Left forelimb (tissue), 1 donor: ENCODE measurements around the gene SYNGR3.

Experiments
- DNase-seq: peaks from one replicate; pipeline ENCODE4 v3.0.0-alpha.2; 2018; ENCODE audit warnings: low spot score

Gene SYNGR3

DNA sequence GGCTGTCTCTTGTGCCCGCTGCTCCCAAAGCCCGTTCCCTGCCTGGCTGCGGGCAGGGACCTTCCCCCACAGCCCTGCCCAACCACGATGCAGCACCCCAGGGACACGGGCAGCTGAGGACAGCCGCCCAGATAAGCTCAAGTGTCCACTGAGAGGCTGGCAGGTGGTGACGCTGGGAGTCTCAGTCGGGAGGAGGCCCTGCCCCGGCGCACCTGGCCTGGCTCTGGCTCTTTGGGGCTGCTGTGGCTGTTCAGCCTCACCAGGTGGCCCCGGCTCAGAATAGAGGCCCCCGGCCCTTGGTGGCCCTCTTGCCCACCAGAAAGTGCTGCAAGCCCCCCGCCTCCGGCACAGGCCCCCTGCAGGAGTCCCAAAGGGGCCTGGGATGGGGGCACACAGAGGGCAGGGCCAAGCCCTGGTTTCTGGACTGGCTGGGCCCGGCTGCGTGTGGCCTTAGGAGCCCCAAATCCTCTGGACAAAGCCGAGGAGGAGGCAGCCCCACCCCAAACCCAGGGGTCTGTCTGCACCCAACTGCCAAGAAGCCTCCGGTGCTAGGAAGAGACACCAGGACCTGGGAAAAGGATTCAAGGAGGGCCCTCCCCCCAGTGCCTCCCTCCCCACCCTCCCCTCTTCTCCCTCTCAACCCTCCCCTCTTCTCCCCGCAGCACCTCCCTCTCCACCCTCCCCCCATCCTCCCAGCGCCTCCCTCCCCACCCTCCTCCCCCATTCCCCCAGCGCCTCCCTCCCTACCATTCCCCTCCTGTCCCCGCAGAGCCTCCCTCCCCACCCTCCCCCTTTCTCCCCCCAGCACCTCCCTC is 52.6 kb downstream of the SYNGR3 start:
- DNase-seq = no peak

DNA sequence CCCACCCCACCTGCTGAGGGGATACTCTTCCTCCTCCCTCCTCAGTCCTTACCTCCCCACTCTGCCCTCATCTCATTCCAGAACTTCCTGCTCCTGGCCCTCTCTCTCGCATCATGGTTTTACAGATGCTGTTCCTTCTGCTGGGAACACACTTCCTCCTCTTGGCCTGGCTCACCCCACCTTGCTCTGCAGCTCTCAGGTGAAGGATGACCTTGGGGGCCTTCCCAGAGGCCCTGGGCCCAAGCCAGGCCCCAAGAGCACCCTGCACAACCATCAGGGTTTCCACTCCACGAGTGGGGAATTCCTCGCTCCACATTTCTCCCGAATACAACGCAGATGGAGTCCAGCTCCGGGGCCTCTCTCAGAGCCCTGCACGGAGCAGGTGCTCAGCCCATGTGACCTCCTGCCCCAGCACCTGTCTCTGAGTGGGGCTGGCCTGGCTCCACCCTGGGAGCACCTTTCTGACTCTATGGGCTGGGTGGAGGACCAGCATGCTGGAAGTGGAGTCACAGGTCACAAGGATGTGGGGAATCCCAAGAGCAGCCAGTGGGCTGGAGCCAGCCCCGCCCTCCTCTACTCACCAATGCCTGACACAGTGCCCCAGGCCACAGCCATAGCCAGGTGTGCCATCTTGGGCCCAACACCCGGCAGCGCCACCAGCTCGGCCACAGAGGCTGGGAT is 53.4 kb downstream of the SYNGR3 start:
- DNase-seq = no peak
